RWPE2 (cell line): ENCODE results near the gene GAN.
"Not testable (repeated sequence)": the region's sequence is repeated elsewhere in the genome, so short reads cannot be mapped to it uniquely, and the experiment has no call there.

Experiments used
- ATAC-seq: fragments of 200-7000 bp; cut with Tn5 transposase; 3 replicates; pipeline ENCODE4 v1.9.1; 2021; ENCODE audit warnings: low read depth
- DNase-seq: peaks from one replicate; pipeline ENCODE4 v3.0.0-alpha.2; 2020; ENCODE audit warnings: low spot score
- H3K27ac ChIP-seq: fragments of 450-650 bp; 2 replicates; pipeline ENCODE4 v1.5.1; 2017; ENCODE audit warnings: mild to moderate bottlenecking; ENCODE audit not compliant: poor library complexity, severe bottlenecking
- H3K27me3 ChIP-seq: fragments of 250-450 bp; sonication (Bioruptor Pico); 2 replicates; pipeline ENCODE4 v1.5.1; 2021; ENCODE audit warnings: mild to moderate bottlenecking, moderate library complexity; ENCODE audit not compliant: insufficient read depth, poor library complexity, severe bottlenecking
- H3K36me3 ChIP-seq: fragments of 250-450 bp; sonication (Bioruptor Pico); 2 replicates; pipeline ENCODE4 v1.5.1; 2020; ENCODE audit warnings: low read depth, mild to moderate bottlenecking, moderate library complexity
- H3K4me1 ChIP-seq: fragments of 250-450 bp; sonication (Bioruptor Pico); 2 replicates; pipeline ENCODE4 v1.5.1; 2021; ENCODE audit warnings: mild to moderate bottlenecking, moderate library complexity; ENCODE audit not compliant: insufficient read depth, poor library complexity, severe bottlenecking
- H3K4me3 ChIP-seq: fragments of 250-450 bp; sonication (Bioruptor Pico); 2 replicates; pipeline ENCODE4 v1.5.1; 2021; ENCODE audit warnings: mild to moderate bottlenecking, moderate library complexity; ENCODE audit not compliant: severe bottlenecking
- H3K9me3 ChIP-seq: fragments of 250-450 bp; sonication (Bioruptor Pico); 2 replicates; pipeline ENCODE4 v1.5.1; 2021; ENCODE audit warnings: mild to moderate bottlenecking, moderate library complexity; ENCODE audit not compliant: severe bottlenecking
- CTCF ChIP-seq: fragments of 450-650 bp; IDR thresholded peaks from one replicate; pipeline ENCODE4 v1.5.1; 2017; ENCODE audit warnings: mild to moderate bottlenecking, moderate library complexity; ENCODE audit not compliant: poor library complexity, severe bottlenecking

The GAN gene

GRCh38 chr16:81403601-81404391 lies 89.0 kb downstream of the GAN start:
- DNase-seq: peak; percentile 80
- peak overlapping the region; percentile 91 for H3K27ac ChIP-seq
- H3K4me1 ChIP-seq: peaks cover 38% of the 10 kb centered on the region

GRCh38 chr16:81405002-81405401 lies 90.2 kb downstream of the GAN start:
- ATAC-seq, H3K36me3 ChIP-seq, H3K4me3 ChIP-seq, H3K9me3 ChIP-seq, H3K27me3 ChIP-seq, DNase-seq: not testable (repeated sequence)
- Histone ChIP-seq H3K27ac (peak overlapping the region; percentile 91), H3K4me1 (peaks cover 38% of the 10 kb centered on the region)

More at GRCh38 chr16:81403601-81404391, 89.0 kb downstream of the GAN start:
- ATAC-seq: peak; percentile 37
- H3K27me3 ChIP-seq: no peaks in the 10 kb centered on the region
- H3K4me3 ChIP-seq: no peak overlapping the region
- peak; percentile 98 for TF ChIP-seq CTCF
- H3K9me3 ChIP-seq: peaks cover 4% of the 10 kb centered on the region
- no peaks in the 10 kb centered on the region for H3K36me3 ChIP-seq

GRCh38 chr16:81405702-81406113 lies 90.9 kb downstream of the GAN start:
- DNase-seq (peak; percentile 92), ATAC-seq (peak; percentile 85)
- Histone ChIP-seq H3K9me3 (no peaks in the 10 kb centered on the region), H3K27ac (peak overlapping the region; percentile 91), H3K27me3 (no peaks in the 10 kb centered on the region), H3K36me3 (no peaks in the 10 kb centered on the region), H3K4me3 (no peak overlapping the region), H3K4me1 (peaks cover 36% of the 10 kb centered on the region)
- TF ChIP-seq CTCF: peak; percentile 33

GRCh38 chr16:81408409-81408950 lies 93.7 kb downstream of the GAN start:
- DNase-seq (no peak), ATAC-seq (no peak)
- no peak for TF ChIP-seq CTCF
- H3K9me3 ChIP-seq: no peaks in the 10 kb centered on the region
- H3K4me1 ChIP-seq: peaks cover 24% of the 10 kb centered on the region
- H3K27ac ChIP-seq: no peak overlapping the region
- no peak overlapping the region for H3K4me3 ChIP-seq
- H3K36me3 ChIP-seq: no peaks in the 10 kb centered on the region
- H3K27me3 ChIP-seq: no peaks in the 10 kb centered on the region

- no peak for ATAC-seq
- Histone ChIP-seq H3K27me3 (no peaks in the 10 kb centered on the region), H3K36me3 (no peaks in the 10 kb centered on the region), H3K27ac (no peak overlapping the region), H3K4me3 (no peak overlapping the region), H3K4me1 (peaks cover 24% of the 10 kb centered on the region), H3K9me3 (no peaks in the 10 kb centered on the region)
- TF ChIP-seq CTCF: no peak
- no peak for DNase-seq
These were observed 94.3 kb downstream of the GAN start for GRCh38 chr16:81409016-81409556.
